Measurements from ENCODE around the gene PDHX. TPM values are rescaled to one million over a fixed set of nuclear protein-coding genes. Genes with fewer than 3 reads are reported as not detected.
"Not testable (repeated sequence)": the region's sequence is repeated elsewhere in the genome, so short reads cannot be mapped to it uniquely, and the experiment has no call there.

PDHX gene
- total and polyA plus RNA-seq, 5 donors: 59.5 to 89.2 (median 70.1) TPM

DNA sequence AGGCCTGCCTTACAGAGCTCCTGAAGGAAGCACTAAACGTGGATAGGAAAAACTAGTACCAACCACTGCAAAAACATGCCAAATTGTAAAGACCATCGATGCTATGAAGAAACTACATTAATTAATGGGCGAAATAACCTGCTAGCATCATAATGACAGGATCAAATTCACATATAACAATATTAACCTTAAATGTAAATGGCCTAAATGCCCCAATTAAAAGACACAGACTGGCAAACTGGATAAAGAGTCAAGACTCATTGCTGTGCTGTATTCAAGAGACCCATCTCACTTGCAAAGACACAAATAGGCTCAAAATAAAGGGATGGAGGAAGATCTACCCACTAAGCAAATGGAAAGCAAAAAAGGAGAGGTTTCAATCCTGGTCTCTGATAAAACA, 107.5 kb downstream of the PDHX start:
- DNase-seq; intact Hi-C loops (cut with DNase I): not testable (repeated sequence)

DNA sequence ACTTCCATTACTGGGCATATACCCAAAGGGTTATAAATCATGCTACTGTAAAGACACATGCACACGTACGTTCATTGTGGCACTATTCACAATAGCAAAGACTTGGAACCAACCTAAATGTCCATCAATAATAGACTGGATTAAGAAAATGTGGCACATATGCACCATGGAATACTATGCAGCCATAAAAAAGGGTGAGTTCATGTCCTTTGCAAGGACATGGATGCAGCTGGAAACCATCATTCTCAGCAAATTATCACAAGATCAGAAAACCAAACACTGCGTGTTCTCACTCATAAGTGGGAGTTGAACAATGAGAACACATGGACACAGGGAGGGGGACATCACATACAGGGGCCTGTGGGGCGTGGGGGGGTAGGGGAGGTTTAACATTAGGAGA, 111.6 kb downstream of the PDHX start:
- ATAC-seq; H3K9me3 ChIP-seq (ENCODE audit: control insufficient read depth, low read length); H3K27me3 ChIP-seq (ENCODE audit: control insufficient read depth, insufficient read depth); DNase-seq; H3K27ac ChIP-seq (ENCODE audit: low read length); H3K4me1 ChIP-seq (ENCODE audit: control insufficient read depth, insufficient read depth, low read length); intact Hi-C loops (cut with DNase I); H3K4me3 ChIP-seq (ENCODE audit: low read length): not testable (repeated sequence)
- 86% methylated on average over 4 of the region's 4 CpGs for WGBS

More for the DNA sequence above, 107.5 kb downstream of the PDHX start:
- not testable (repeated sequence) for H3K9me3 ChIP-seq (ENCODE audit: control insufficient read depth, low read length); H3K4me3 ChIP-seq (ENCODE audit: low read length); H3K4me1 ChIP-seq (ENCODE audit: control insufficient read depth, insufficient read depth, low read length); H3K27me3 ChIP-seq (ENCODE audit: control insufficient read depth, insufficient read depth); ATAC-seq; H3K27ac ChIP-seq (ENCODE audit: low read length)
- WGBS: 88% methylated on average over 3 of the region's 3 CpGs

DNA sequence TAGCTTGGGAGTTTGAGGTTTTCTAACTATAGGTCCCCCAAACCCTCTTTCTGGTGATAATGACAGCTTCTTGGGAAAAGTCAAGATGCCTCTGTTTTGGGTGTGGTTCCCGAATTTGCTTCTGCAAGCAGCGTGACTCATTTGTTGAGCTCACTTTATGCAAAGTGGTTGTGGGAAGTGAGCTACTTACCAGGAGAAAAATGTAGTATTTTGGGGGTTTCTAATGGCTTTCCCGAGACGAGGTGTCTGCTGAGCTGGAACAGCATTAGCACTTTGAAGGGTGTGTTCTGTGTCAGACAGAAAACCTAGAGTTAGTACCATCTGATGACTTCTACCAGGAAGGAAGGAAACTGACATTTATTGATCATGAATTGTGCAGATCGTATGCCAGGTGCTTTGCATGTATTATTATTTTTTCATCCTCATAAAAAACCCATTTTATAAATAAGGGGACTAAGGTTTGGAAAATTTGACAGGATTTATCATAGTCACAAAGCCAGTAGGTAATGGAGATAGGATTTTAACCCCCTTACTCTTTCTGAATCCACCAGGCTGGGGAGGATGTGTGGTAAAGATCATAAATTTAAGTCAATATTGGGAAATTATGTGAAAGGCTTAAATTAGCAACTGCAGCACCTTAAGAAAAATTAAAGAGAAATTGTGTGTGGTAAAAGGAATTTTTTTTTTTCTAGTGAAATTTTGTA, 113.7 kb downstream of the PDHX start:
- Histone ChIP-seq H3K4me3 (ENCODE audit: low read length) (no peak overlapping the region), H3K9me3 (ENCODE audit: control insufficient read depth, low read length) (no peaks in the 10 kb centered on the region), H3K4me1 (ENCODE audit: control insufficient read depth, insufficient read depth, low read length) (no peaks in the 10 kb centered on the region), H3K27ac (ENCODE audit: low read length) (no peak overlapping the region), H3K27me3 (ENCODE audit: control insufficient read depth, insufficient read depth) (no peaks in the 10 kb centered on the region)
- peak in 1 of 2 donors; percentile 15 for ATAC-seq
- whole genome bisulfite sequencing: 63% methylated on average over 5 of the region's 5 CpGs
- intact Hi-C loops (cut with DNase I): no loop called here
- DNase-seq: no peak

DNA sequence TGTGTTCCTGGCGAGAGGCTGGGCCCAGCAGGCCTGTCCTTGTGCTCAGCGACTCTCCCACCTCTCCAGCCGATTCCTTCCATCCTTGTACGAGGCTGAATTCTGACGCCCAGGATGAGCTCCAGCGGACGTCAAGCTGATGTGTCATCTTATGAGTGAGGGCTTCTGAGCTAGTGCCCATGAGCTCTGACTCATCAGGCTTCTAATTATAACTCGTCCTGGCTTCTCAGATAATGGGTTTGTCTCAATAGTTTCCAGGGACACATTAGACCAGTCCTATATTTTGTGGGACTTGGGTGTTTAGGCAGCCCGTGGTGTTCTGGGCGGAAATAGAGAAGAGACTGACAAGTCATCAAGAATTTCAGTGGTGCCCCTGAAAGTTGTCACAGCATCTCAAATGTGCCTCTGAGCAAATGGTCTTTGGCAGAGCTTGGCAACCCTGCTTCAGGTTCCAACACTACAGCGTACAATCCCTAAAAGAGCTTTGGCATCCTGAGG, 114.3 kb downstream of the PDHX start:
- H3K4me1 ChIP-seq (ENCODE audit: control insufficient read depth, insufficient read depth, low read length): no peaks in the 10 kb centered on the region
- WGBS: 40% methylated on average over 11 of the region's 11 CpGs
- DNase-seq (peak; percentile 62 to 65 (median 63)), ATAC-seq (peak; percentile 94 to 98)
- no peak overlapping the region for H3K27ac ChIP-seq (ENCODE audit: low read length)
- no peaks in the 10 kb centered on the region for H3K9me3 ChIP-seq (ENCODE audit: control insufficient read depth, low read length)
- intact Hi-C loops (cut with DNase I): no loop called here
- H3K27me3 ChIP-seq (ENCODE audit: control insufficient read depth, insufficient read depth): no peaks in the 10 kb centered on the region
- no peak overlapping the region for H3K4me3 ChIP-seq (ENCODE audit: low read length)

DNA sequence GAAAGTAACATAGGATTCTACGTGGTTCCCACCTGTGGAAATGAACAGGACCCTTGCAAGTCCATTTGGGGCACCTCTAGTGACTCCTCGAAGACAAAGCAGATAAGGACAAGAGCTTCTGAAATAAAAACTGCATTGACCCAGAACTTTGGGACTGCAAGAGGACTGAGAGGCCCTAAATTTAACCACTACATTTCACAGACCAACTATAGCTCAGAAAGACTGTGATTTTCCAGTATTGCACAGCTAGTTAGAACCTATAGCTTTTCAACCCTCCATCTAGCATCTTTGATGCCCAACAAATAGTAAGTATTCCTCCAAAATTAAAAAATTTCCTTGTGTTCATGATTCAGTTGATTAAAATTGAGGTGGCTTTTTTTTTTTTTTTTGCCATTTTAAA, 114.9 kb downstream of the PDHX start:
- ATAC-seq (no peak), DNase-seq (no peak)
- Histone ChIP-seq H3K9me3 (ENCODE audit: control insufficient read depth, low read length) (no peaks in the 10 kb centered on the region), H3K4me3 (ENCODE audit: low read length) (no peak overlapping the region), H3K27me3 (ENCODE audit: control insufficient read depth, insufficient read depth) (no peaks in the 10 kb centered on the region), H3K4me1 (ENCODE audit: control insufficient read depth, insufficient read depth, low read length) (no peaks in the 10 kb centered on the region), H3K27ac (ENCODE audit: low read length) (no peak overlapping the region)
- WGBS: 92% methylated on average over 2 of the region's 2 CpGs
- intact Hi-C loops (cut with DNase I): no loop called here

DNA sequence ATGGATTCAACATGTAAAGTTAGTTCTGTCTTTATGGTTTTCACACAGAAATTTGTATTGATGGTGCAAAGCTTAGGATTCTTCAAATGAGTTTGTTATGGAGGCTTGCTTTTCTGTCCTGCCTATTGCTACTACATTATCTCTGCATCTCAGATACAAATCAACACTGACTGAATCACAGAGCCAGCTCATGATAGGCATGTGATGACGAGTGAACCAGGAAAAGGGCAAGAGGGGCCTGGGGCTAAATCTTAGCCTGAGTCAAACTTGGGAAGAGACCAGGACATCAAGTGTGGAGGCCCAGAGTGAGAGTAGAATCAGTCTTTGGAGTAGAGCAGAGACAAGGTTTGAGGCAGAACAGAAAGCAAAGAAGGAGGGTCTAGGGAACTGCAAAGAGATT, 115.4 kb downstream of the PDHX start:
- ATAC-seq (no peak), DNase-seq (no peak)
- 80% methylated on average over 1 of the region's 1 CpG for WGBS
- intact Hi-C loops (cut with DNase I): no loop called here
- Histone ChIP-seq H3K4me3 (ENCODE audit: low read length) (no peak overlapping the region), H3K4me1 (ENCODE audit: control insufficient read depth, insufficient read depth, low read length) (no peaks in the 10 kb centered on the region), H3K27ac (ENCODE audit: low read length) (no peak overlapping the region), H3K9me3 (ENCODE audit: control insufficient read depth, low read length) (no peaks in the 10 kb centered on the region), H3K27me3 (ENCODE audit: control insufficient read depth, insufficient read depth) (no peaks in the 10 kb centered on the region)

DNA sequence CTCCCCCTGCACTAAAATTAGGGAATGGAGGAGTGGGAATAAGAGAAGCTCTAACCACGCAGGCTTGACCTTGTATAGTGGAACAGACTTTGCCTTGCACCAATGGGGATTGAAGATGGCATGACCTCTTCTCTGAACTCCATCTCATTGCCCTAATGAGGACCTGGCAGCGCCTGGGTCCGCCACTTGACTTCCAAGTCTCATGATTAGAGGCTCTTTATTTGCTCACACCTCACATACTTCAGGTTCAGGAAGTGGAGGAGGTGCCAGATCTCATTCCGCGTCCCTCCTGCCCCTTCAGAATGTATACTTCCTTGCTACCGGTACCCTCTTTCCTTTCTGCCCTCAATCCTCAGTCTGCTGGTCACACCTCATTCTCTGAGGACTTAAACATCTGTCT, 116.6 kb downstream of the PDHX start:
- Histone ChIP-seq H3K9me3 (ENCODE audit: control insufficient read depth, low read length) (no peaks in the 10 kb centered on the region), H3K4me1 (ENCODE audit: control insufficient read depth, insufficient read depth, low read length) (no peaks in the 10 kb centered on the region), H3K27ac (ENCODE audit: low read length) (no peak overlapping the region), H3K27me3 (ENCODE audit: control insufficient read depth, insufficient read depth) (no peaks in the 10 kb centered on the region), H3K4me3 (ENCODE audit: low read length) (no peak overlapping the region)
- ATAC-seq (no peak), DNase-seq (no peak)
- WGBS: 83% methylated on average over 6 of the region's 6 CpGs
- intact Hi-C loops (cut with DNase I): no loop called here

DNA sequence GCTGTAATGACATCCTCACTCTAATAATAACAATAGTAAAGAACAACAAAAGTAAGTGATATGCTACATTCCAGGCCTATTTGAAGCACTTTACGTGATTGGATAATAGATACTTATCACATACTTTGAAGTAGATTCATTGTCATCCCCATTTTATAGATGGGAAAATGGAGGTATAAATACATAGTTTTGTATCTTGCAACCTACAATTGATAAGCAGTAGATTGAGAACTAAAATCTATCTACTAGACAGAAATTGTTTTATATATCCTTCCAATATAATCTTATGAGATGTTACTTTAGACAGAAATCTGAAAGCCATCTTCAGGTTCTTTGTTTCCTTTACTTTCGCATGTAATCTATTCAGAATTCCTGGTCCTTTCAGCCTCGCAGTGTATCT, 118.0 kb downstream of the PDHX start:
- WGBS: 96% methylated on average over 3 of the region's 3 CpGs
- intact Hi-C loops (cut with DNase I): no loop called here
- Histone ChIP-seq H3K27ac (ENCODE audit: low read length) (no peak overlapping the region), H3K9me3 (ENCODE audit: control insufficient read depth, low read length) (no peaks in the 10 kb centered on the region), H3K27me3 (ENCODE audit: control insufficient read depth, insufficient read depth) (no peaks in the 10 kb centered on the region), H3K4me3 (ENCODE audit: low read length) (no peak overlapping the region), H3K4me1 (ENCODE audit: control insufficient read depth, insufficient read depth, low read length) (no peaks in the 10 kb centered on the region)
- no peak for DNase-seq
- no peak for ATAC-seq

DNA sequence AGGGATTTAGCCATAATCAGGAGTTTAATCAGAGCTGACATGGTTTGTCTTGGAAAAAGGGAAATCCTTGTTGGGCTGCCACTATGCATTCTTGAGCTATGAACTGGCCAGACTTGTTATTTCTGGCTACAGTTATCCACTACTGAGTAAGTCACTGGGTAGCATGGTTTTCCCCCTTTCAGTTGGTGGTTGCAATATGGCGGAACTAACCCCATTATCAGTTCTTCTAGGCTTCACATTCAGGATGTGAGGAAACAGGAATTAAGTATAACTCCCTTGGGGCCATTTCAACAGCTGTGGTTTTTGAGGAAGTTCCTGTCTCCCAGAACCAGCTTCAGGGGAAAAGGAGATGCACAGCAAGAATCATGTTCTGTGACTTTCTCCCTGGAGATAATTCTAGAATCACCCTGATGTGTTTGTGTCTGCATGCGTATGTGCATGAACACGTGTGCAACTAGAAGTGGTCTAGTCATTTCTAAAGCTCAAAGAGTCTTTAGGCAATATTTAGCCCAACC, 119.5 kb downstream of the PDHX start:
- DNase-seq: no peak
- no peak overlapping the region for H3K4me3 ChIP-seq (ENCODE audit: low read length)
- H3K27ac ChIP-seq (ENCODE audit: low read length): no peak overlapping the region
- no peaks in the 10 kb centered on the region for H3K9me3 ChIP-seq (ENCODE audit: control insufficient read depth, low read length)
- intact Hi-C loops (cut with DNase I): no loop called here
- ATAC-seq: peak; percentile 55 to 64
- H3K27me3 ChIP-seq (ENCODE audit: control insufficient read depth, insufficient read depth): no peaks in the 10 kb centered on the region
- WGBS: 63% methylated on average over 3 of the region's 3 CpGs
- no peaks in the 10 kb centered on the region for H3K4me1 ChIP-seq (ENCODE audit: control insufficient read depth, insufficient read depth, low read length)

DNA sequence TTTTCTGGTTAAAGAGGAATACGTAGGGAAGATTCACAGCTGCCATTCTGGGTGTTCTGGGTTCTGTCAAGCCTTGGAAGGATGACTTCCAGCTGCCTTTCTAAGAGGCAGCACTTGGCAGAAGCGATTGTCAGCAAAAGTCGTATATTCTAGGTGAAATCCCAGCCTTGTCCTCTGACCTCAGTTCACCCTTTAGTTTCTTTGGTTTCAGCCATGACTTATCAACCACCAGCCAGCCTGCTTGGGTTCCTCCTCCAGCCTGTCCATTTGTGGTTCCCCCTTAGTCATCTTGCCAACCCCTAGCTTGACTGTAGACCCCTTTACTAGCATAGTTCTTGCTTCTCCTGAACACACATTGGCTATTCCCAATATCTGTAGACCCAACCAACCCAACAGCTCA, 120.2 kb downstream of the PDHX start:
- no peak for ATAC-seq
- WGBS: 36% methylated on average over 3 of the region's 3 CpGs

DNA sequence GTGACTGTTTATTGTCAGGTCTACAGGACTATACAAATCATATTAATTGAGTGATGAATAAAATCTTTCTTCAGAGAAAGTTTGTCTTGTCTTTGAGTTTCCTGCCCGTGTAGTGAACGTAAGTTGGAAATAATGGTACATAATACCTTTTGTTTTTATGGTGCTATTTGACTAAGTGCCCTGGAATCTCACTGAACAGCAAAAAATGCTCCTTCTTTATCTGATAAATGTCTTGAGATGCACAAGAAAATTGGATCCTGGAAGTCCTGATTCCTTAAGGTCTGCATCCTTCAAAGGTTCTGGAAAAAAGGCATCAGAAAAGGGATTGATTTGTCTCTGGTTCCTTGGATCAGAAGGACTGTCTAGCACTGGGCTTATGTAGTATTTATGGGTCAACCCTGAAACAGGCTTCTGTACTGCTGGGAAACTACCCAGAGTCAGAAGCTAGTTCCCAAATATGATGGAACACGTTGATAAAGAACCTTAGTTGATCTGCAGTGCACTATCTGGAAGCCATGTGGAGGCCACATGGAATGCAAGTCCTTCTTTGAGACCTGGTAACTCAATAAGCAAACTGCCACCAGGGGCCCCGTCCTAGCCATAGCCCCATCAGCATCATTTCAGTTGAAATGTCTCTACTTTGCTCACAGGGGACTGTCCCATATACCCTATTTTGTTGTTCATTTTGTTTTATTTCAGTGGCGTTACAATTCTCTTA, 122.0 kb downstream of the PDHX start:
- ATAC-seq: no peak
- 89% methylated on average over 5 of the region's 5 CpGs for WGBS
- intact Hi-C loops (cut with DNase I): no loop called here
- Histone ChIP-seq H3K9me3 (ENCODE audit: control insufficient read depth, low read length) (no peaks in the 10 kb centered on the region), H3K27me3 (ENCODE audit: control insufficient read depth, insufficient read depth) (no peaks in the 10 kb centered on the region), H3K27ac (ENCODE audit: low read length) (no peak overlapping the region), H3K4me1 (ENCODE audit: control insufficient read depth, insufficient read depth, low read length) (no peaks in the 10 kb centered on the region), H3K4me3 (ENCODE audit: low read length) (no peak overlapping the region)
- no peak for DNase-seq

More for the DNA sequence above, 120.2 kb downstream of the PDHX start:
- no peaks in the 10 kb centered on the region for H3K27me3 ChIP-seq (ENCODE audit: control insufficient read depth, insufficient read depth)
- no peaks in the 10 kb centered on the region for H3K9me3 ChIP-seq (ENCODE audit: control insufficient read depth, low read length)
- H3K27ac ChIP-seq (ENCODE audit: low read length): no peak overlapping the region
- intact Hi-C loops (cut with DNase I): no loop called here
- H3K4me3 ChIP-seq (ENCODE audit: low read length): no peak overlapping the region
- H3K4me1 ChIP-seq (ENCODE audit: control insufficient read depth, insufficient read depth, low read length): no peaks in the 10 kb centered on the region
- DNase-seq: no peak
